Calu3 (cell line): Measurements from ENCODE around the gene GEMIN2. TPM values are rescaled to one million over a fixed set of nuclear protein-coding genes. Genes with fewer than 3 reads are reported as not detected.
"Not testable (repeated sequence)": the region's sequence is repeated elsewhere in the genome, so short reads cannot be mapped to it uniquely, and the experiment has no call there.

Experiments used
- BruUV-seq: library from RNA; stranded (reverse); fragments of 400-500 nt; replicated peaks from 2 replicates; lab custom pipeline; 2021; lab: Mats Ljungman, UMichigan
- CTCF ChIA-PET: fragments of 300-600 bp; sonication (Branson Sonifier 250); formaldehyde crosslinking; loops from one replicate; lab custom pipeline; 2022; ENCODE audit warnings: antibody characterized with exemption; lab: Charles Lee
- DNase-seq: peaks from one replicate; pipeline ENCODE4 v3.0.0; 2022
- H3K27ac Mint-ChIP-seq: one replicate; pipeline ENCODE4 v1.8.0; 2022; ENCODE audit warnings: mixed read lengths; ENCODE audit not compliant: unreplicated experiment
- H3K27me3 Mint-ChIP-seq: one replicate; pipeline ENCODE4 v1.8.0; 2022; ENCODE audit warnings: mixed read lengths; ENCODE audit not compliant: unreplicated experiment
- H3K36me3 Mint-ChIP-seq: one replicate; pipeline ENCODE4 v1.8.0; 2022; ENCODE audit warnings: mild to moderate bottlenecking, moderate library complexity, mixed read lengths; ENCODE audit not compliant: insufficient read depth, unreplicated experiment
- H3K4me1 Mint-ChIP-seq: one replicate; pipeline ENCODE4 v1.8.0; 2022; ENCODE audit warnings: mild to moderate bottlenecking, low read depth, mixed read lengths; ENCODE audit not compliant: unreplicated experiment
- H3K4me3 Mint-ChIP-seq: one replicate; pipeline ENCODE4 v1.8.0; 2022; ENCODE audit warnings: mild to moderate bottlenecking, low read depth, moderate library complexity, mixed read lengths; ENCODE audit not compliant: unreplicated experiment
- H3K9me3 Mint-ChIP-seq: one replicate; pipeline ENCODE4 v1.8.0; 2022; ENCODE audit warnings: low read depth, mixed read lengths; ENCODE audit not compliant: unreplicated experiment
- CTCF ChIP-seq: fragments of 200-600 bp; IDR thresholded peaks from one replicate; pipeline ENCODE4 v1.8.0; 2022; ENCODE audit warnings: antibody characterized with exemption; ENCODE audit not compliant: unreplicated experiment
- intact Hi-C: fragments of 100-400 bp; cut with micrococcal nuclease; formaldehyde crosslinking; loops from one replicate; pipeline ENCODE4 v1.10.0; 2022; ENCODE audit not compliant: unreplicated experiment
- total RNA-seq: library from RNA; stranded (reverse); gene quantifications from 2 replicates; pipeline ENCODE4 v1.2.3, GENCODE V29; 2022

Gene GEMIN2
- total RNA-seq, 1 experiment from 2014 or later: 20.1 TPM

- no peaks in the 10 kb centered on the region for H3K4me1 Mint-ChIP-seq
- no peaks in the 10 kb centered on the region for H3K9me3 Mint-ChIP-seq
- CTCF ChIA-PET: no interaction called here
- TF ChIP-seq CTCF: no peak
- no peak overlapping the region for H3K4me3 Mint-ChIP-seq
- no peak overlapping the region for H3K27ac Mint-ChIP-seq
- H3K27me3 Mint-ChIP-seq: no peaks in the 10 kb centered on the region
- peaks cover 9% of the 10 kb centered on the region for H3K36me3 Mint-ChIP-seq
- DNase-seq: no peak
- intact Hi-C loops: no loop called here
- no TSS peak for BruUV-seq
Observed at GRCh38 chr14:39160494-39160893, 46.4 kb downstream of the GEMIN2 start.

- DNase-seq, H3K27ac Mint-ChIP-seq, H3K9me3 Mint-ChIP-seq, H3K4me3 Mint-ChIP-seq, H3K27me3 Mint-ChIP-seq, intact Hi-C loops, BruUV-seq: not testable (repeated sequence)
- H3K4me1 Mint-ChIP-seq: peaks cover 17% of the 10 kb centered on the region
- CTCF ChIA-PET: interaction anchor here (0.7 kb wide), 1 partner anchor 15 kb away, joined by 3 read pairs; no protein-coding TSS in a partner anchor
- H3K36me3 Mint-ChIP-seq: peaks cover 25% of the 10 kb centered on the region
Observed at GRCh38 chr14:39167797-39168320, 53.7 kb downstream of the GEMIN2 start.

GRCh38 chr14:39168591-39168990 lies 54.5 kb downstream of the GEMIN2 start:
- intact Hi-C loops: no loop called here
- Mint-ChIP-seq H3K4me3 (peak overlapping the region; percentile 77), H3K27me3 (no peaks in the 10 kb centered on the region), H3K27ac (no peak overlapping the region), H3K4me1 (peaks cover 17% of the 10 kb centered on the region), H3K36me3 (peaks cover 30% of the 10 kb centered on the region), H3K9me3 (no peaks in the 10 kb centered on the region)
- CTCF ChIA-PET: no interaction called here
- DNase-seq: no peak
- no TSS peak for BruUV-seq
- TF ChIP-seq CTCF: no peak

- H3K36me3 Mint-ChIP-seq: peaks cover 35% of the 10 kb centered on the region
- peak overlapping the region; percentile 53 for H3K27ac Mint-ChIP-seq
- peak overlapping the region; percentile 77 for H3K4me3 Mint-ChIP-seq
- peaks cover 17% of the 10 kb centered on the region for H3K4me1 Mint-ChIP-seq
- BruUV-seq: no TSS peak
- no peaks in the 10 kb centered on the region for H3K9me3 Mint-ChIP-seq
- TF ChIP-seq CTCF: no peak
- CTCF ChIA-PET: interaction anchor here (1.0 to 1.6 kb wide), 2 partner anchors 56 to 199 kb away, joined by 3 to 6 read pairs; partner anchors contain the start of gene GEMIN2
- intact Hi-C loops: no loop called here
- no peak for DNase-seq
- H3K27me3 Mint-ChIP-seq: no peaks in the 10 kb centered on the region
Observed at GRCh38 chr14:39169541-39169900, 55.4 kb downstream of the GEMIN2 start.

GRCh38 chr14:39173198-39173597 lies 59.1 kb downstream of the GEMIN2 start:
- Mint-ChIP-seq H3K36me3 (peaks cover 66% of the 10 kb centered on the region), H3K4me3 (no peak overlapping the region), H3K27me3 (no peaks in the 10 kb centered on the region), H3K27ac (no peak overlapping the region), H3K9me3 (no peaks in the 10 kb centered on the region), H3K4me1 (peaks cover 22% of the 10 kb centered on the region)
- no TSS peak for BruUV-seq
- intact Hi-C loops: loop anchor here (5.0 kb wide), 2 partner anchors 194 to 259 kb away; partner anchors contain the start of gene FBXO33
- no peak for DNase-seq
- CTCF ChIA-PET: no interaction called here
- TF ChIP-seq CTCF: no peak
